ENCODE results near the gene IRF4. TPM values are rescaled to one million over a fixed set of nuclear protein-coding genes. Genes with fewer than 3 reads are reported as not detected.

Gene IRF4
- polyA plus RNA-seq, 1 experiment = not detected

- no peaks in the 10 kb centered on the region for H3K27me3 ChIP-seq (ENCODE audit: control insufficient read depth, insufficient read depth, low read length)
- H3K36me3 ChIP-seq (ENCODE audit: control insufficient read depth, insufficient read depth, low read length) = no peaks in the 10 kb centered on the region
- H3K4me3 ChIP-seq (ENCODE audit: low read depth, low read length) = no peak overlapping the region
- ChIA-PET POLR2A (no interaction called here), CTCF (no interaction called here)
- DNase-seq (ENCODE audit: low read depth) = no peak
- no peak for TF ChIP-seq CTCF (IDR thresholded peaks at IDR 0.05; ENCODE audit: insufficient read depth, low read depth, low read length)
Observed at GRCh38 chr6:428047-428603, 36.6 kb downstream of the IRF4 start.

DNA sequence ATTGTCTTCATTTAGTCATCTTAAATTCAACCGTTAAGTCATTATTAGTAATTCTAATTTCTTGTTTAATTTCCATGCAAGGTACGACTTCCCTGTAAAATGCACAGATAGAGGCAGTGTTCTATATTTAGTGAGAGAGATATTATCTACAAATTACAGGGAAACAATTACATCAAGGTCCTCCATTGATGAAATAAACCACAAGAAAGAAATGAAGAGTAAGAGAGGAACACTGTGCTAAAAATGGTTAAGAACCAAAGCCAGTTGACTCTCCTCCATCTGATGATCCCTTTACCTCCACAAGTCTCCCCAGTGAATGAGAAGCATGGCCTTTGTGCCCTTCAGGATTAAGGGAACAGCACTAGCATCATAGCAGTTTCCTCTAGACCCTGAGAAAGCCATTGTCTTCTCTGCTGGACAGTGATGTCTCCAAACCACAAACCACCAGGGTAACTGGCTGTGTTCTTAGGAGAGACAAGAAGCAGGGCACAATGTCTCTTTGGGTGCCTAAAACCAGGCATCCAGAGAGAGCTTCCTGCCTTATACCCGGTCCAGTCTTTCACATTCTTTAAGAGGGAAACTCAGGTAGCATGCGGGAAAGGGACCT, 38.1 kb downstream of the IRF4 start:
- no peaks in the 10 kb centered on the region; the same call in 1 of the 2 replicates for H3K27me3 ChIP-seq (ENCODE audit: control insufficient read depth, insufficient read depth, low read length)
- ChIA-PET POLR2A (no interaction called here), CTCF (no interaction called here)
- no peaks in the 10 kb centered on the region for H3K36me3 ChIP-seq (ENCODE audit: control insufficient read depth, insufficient read depth, low read length)
- TF ChIP-seq CTCF (IDR thresholded peaks at IDR 0.05; ENCODE audit: insufficient read depth, low read depth, low read length) = no peak
- no peak for DNase-seq (ENCODE audit: low read depth)
- H3K4me3 ChIP-seq (ENCODE audit: low read depth, low read length) = no peak overlapping the region

- peaks cover 1% of the 10 kb centered on the region; the same call in 1 of the 2 replicates for H3K27me3 ChIP-seq (ENCODE audit: control insufficient read depth, insufficient read depth, low read length)
- DNase-seq (ENCODE audit: low read depth) = no peak
- ChIA-PET POLR2A (no interaction called here), CTCF (no interaction called here)
- H3K4me3 ChIP-seq (ENCODE audit: low read depth, low read length) = no peak overlapping the region
- TF ChIP-seq CTCF (IDR thresholded peaks at IDR 0.05; ENCODE audit: insufficient read depth, low read depth, low read length) = no peak
- no peaks in the 10 kb centered on the region for H3K36me3 ChIP-seq (ENCODE audit: control insufficient read depth, insufficient read depth, low read length)
Observed at GRCh38 chr6:431504-431903, 40.0 kb downstream of the IRF4 start.

GRCh38 chr6:431986-432385, 40.4 kb downstream of the IRF4 start:
- TF ChIP-seq CTCF (IDR thresholded peaks at IDR 0.05; ENCODE audit: insufficient read depth, low read depth, low read length) = no peak
- Histone ChIP-seq H3K36me3 (ENCODE audit: control insufficient read depth, insufficient read depth, low read length) (no peaks in the 10 kb centered on the region), H3K4me3 (ENCODE audit: low read depth, low read length) (no peak overlapping the region), H3K27me3 (ENCODE audit: control insufficient read depth, insufficient read depth, low read length) (peaks cover 1% of the 10 kb centered on the region; the same call in 1 of the 2 replicates)
- ChIA-PET CTCF (no interaction called here), POLR2A (no interaction called here)
- DNase-seq (ENCODE audit: low read depth) = no peak

- TF ChIP-seq CTCF (IDR thresholded peaks at IDR 0.05; ENCODE audit: insufficient read depth, low read depth, low read length) = no peak
- DNase-seq (ENCODE audit: low read depth) = no peak
- H3K4me3 ChIP-seq (ENCODE audit: low read depth, low read length) = no peak overlapping the region
- H3K27me3 ChIP-seq (ENCODE audit: control insufficient read depth, insufficient read depth, low read length) = peaks cover 1% of the 10 kb centered on the region; the same call in 1 of the 2 replicates
- ChIA-PET CTCF (interaction anchor here (1.4 kb wide), 1 partner anchor 40 kb away, joined by 3 read pairs; no protein-coding TSS in a partner anchor), POLR2A (no interaction called here)
- no peaks in the 10 kb centered on the region for H3K36me3 ChIP-seq (ENCODE audit: control insufficient read depth, insufficient read depth, low read length)
Observed at GRCh38 chr6:434051-434705, 42.6 kb downstream of the IRF4 start.
